CD4-positive, alpha-beta T cell treated with Interleukin-12 subunit alpha and Interleukin-12 subunit beta, for 1 hour (primary cell): Measurements from ENCODE around the gene MMP17.
"Not testable (repeated sequence)": the region's sequence is repeated elsewhere in the genome, so short reads cannot be mapped to it uniquely, and the experiment has no call there.

Experiments
- DNase-seq: peaks from one replicate; pipeline ENCODE4 v3.0.0-alpha.2; 2020

The MMP17 gene

GRCh38 chr12:131867471-131867870, 39.3 kb downstream of the MMP17 start:
- DNase-seq: no peak

GRCh38 chr12:131867891-131868675, 39.9 kb downstream of the MMP17 start:
- no peak for DNase-seq

DNA sequence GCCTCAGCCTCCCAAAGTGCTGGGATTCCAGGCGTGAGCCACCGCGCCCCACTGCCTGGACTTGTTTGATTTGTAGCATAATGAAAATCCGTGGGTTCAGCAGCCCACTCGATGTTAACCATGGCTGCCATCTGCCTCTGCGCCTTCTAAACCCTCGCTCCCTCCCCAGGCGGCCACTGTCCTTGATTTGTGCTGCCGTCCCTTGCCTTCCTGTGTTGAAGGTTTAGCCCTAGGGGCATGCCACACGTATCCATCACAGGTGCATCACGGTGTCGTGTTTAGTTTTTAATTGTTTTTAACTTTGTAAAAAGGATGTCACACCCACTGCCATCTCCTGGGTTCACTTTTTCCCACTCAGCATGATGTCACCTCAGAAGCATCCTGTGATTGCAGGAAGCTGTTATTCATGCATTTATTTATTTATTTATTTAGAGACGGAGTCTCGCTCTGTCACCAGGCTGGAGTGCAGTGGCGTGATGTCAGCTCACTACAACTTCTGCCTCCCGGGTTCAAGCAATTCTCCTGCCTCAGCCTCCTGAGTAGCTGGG, 41.8 kb downstream of the MMP17 start:
- no peak for DNase-seq

- no peak for DNase-seq
Measured at GRCh38 chr12:131871677-131872076, 43.5 kb downstream of the MMP17 start.

GRCh38 chr12:131872154-131873051, 44.2 kb downstream of the MMP17 start:
- no peak for DNase-seq

GRCh38 chr12:131873293-131873692, 45.1 kb downstream of the MMP17 start:
- no peak for DNase-seq

- DNase-seq: not testable (repeated sequence)
Measured at GRCh38 chr12:131874972-131875371, 46.8 kb downstream of the MMP17 start.

- DNase-seq: not testable (repeated sequence)
Measured at GRCh38 chr12:131877216-131877615, 49.0 kb downstream of the MMP17 start.

DNA sequence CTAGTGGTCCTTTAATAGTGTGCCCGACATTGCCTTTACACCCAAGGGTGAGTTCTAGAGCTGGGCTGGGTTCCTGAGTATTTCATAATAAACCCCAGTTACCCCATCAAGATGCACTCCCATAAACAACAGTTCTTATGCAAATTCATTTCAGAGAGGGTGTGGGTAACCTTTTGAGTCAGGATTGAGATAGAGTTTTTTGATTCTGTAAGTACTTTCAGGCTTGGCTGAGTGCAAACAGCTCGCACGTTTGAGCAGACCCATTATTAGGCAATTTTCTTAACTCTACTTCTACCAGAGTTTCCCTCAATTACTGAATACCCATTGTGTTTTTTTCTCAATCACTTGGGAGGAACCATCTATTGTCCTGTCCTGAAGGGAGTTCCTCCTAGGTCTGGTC, 50.2 kb downstream of the MMP17 start:
- not testable (repeated sequence) for DNase-seq

GRCh38 chr12:131882804-131883520, 54.8 kb downstream of the MMP17 start:
- DNase-seq: no peak

DNA sequence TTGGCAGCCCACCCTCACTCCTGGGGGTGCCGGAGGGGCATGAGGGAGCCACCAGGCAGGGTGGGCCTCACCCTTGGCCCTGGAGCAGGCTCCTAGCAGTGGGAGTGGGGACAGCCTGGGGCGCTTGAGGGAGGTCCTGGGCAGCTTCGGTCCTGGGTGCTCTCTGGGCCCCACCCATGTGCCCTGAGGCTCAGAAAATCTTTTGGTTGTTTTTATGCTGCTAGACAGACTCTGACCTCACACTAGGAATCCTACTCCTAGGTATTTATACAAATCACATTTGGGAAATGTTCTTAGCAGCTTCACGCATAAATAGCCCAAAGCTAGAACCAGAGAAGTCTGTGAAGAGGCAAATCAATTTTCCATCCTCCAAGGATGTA, 55.3 kb downstream of the MMP17 start:
- DNase-seq: no peak

DNA sequence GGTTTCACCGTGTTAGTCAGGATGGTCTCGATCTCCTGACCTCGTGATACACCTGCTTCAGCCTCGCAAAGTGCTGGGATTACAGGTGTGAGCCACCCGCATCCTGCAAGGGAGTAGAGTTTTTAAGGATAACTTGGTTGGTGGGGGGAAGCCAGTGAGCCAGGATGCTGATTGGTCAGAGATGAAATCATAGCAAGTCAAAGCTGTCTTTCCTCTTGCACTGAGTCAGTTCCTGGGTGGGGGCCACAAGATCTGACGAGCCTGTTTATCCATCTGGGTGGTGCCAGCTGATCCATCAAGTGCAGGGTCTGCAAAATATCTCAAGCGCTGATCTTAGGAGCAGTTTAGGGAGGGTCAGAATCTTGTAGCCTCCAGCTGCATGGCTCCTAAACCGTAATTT, 56.9 kb downstream of the MMP17 start:
- DNase-seq: not testable (repeated sequence)

- DNase-seq: no peak
Measured at GRCh38 chr12:131885543-131886057, 57.4 kb downstream of the MMP17 start.

DNA sequence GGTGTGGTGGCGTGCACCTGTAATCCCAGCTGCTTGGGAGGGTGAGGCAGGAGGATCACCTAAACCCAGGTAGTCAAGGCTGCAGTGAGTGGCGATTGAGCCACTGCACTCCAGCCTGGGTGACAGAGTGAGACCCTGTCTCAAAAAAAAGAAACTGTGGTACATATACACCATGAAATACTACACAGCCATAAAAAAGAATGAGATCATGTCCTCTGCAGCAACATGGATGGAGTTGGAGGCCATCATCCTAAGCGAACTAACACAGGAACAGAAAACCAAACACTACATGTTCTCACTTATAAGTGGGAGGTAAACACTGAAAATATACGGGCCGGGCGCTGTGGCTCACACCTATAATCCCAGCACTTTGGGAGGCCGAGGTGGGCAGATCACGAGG, 63.5 kb downstream of the MMP17 start:
- DNase-seq: not testable (repeated sequence)

DNA sequence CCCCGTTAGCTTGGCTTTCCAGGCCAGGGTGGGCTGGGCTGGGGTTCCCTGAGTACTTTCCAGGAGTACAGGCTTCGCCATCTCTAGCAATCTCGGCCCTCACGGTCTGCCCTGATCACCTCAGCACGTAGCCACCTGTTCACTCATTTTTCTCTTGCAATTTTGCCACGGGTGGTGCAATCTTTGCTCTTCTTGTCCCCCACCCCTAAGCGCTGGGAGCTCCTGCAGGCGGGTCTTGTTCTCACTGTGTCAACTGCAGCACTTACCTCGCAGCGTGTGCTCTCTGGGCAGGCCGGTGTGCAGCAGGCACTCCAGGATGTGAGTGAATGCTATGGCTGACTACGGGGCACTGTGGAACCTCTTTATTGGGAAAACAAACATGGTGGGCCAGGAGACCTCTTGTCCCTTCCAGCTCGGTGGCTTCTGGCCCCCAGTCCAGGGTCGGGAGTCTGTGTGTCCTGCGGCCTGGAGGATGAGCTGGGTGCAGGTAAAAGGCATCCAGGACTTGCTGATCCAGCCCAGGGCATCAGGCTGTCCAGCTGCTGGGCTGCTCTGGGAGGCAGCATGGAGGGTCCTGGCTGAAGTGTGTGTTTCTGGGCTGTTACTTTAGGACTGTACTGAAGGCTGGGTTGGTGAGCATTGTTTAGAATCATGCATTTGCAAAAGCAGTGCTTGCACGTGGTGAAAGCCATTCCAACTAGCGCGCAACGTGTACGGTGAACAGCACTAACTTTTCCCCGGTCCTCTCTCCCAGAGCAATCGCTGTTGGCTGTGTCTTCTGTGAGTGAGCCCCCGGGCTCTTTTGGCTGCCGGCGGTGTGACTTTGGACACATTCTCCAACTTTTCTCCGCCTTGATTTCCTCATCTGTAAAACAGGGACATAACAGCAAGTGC, 64.8 kb downstream of the MMP17 start:
- no peak for DNase-seq

- no peak for DNase-seq
Measured at GRCh38 chr12:131893605-131894312, 65.6 kb downstream of the MMP17 start.

GRCh38 chr12:131894313-131894860, 66.2 kb downstream of the MMP17 start, which contains the start of gene ULK1:
ULK1 (plus strand) TSS chr12:131894622; CDS start chr12:131895002, 380 bp downstream.
- peak; percentile 92 for DNase-seq

DNA sequence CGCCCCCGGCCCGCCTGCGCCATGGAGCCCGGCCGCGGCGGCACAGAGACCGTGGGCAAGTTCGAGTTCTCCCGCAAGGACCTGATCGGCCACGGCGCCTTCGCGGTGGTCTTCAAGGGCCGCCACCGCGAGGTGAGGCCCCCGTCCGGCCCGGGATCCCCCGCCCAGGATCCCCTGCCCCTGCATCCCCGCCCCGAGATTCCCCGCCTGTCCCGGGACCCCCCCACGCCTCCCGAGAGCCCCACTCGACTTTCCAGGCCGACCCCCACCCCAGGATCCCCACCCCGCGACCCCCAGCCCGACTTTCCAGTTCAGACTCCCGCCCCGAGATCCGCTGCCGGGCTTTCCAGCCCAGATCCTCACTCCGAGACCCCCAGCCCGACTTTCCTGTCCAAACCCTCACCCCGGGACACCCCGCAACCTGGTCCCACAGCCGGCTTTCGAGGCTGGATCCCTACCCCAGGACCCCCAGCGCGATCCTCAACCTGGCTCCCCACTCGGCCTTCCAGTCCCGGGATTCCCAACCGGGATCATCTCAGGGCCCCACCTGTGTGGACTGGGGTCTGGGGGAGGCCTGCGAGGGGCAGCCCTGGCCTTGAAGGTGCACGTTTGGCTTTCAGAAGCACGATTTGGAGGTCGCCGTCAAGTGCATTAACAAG, 66.9 kb downstream of the MMP17 start:
- no peak for DNase-seq

- DNase-seq: peak; percentile 17
Measured at GRCh38 chr12:131895640-131896079, 67.5 kb downstream of the MMP17 start.
